ENCODE measurements around the gene DVL2. TPM values are rescaled to one million over a fixed set of nuclear protein-coding genes. Genes with fewer than 3 reads are reported as not detected.
"Not testable (repeated sequence)": the region's sequence is repeated elsewhere in the genome, so short reads cannot be mapped to it uniquely, and the experiment has no call there.

DVL2 gene
- polyA plus RNA-seq, 4 donors, result 46.3 to 70.6 (median 51.4) TPM

DNA sequence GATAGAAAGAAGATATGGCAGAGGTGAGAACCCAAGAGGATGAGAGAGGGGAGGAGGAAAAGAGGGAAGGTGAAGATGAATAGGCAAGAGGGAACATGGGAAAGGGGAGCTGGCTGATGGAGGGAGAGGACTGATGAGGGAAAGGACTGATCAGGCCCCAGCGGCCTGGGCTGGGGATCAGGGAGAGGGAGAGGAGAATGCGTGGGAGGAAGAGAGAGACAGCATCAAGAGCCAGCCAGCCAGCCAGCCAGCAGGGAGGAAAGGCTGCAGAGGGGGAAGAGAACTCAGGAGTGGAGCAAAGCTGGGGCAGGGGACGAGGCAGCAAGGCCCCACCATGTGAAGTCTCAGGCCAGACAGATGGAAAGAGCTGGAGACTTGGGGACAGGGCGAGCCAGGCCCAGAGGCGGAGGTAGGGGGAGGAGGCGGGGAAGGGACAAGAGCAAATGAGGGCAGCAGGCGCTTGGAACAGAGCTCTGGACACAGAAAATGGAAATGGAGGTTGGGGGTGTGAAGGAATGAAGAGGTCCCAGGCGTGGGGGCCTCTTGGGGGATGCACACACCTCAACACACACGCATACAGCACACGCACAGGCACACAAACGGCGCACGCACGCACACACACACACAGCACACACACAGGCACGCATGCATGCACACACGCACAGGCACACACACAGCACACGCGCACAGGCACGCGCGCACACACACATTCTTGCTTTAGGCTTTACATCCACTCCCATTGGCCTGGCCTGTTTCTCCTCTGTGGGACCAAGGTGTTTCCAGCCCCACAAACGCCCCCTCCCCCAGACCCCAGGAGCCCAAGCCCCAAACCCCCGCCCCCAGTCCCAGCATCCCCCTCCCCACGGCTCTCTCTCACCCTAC lies 27.0 kb downstream of the DVL2 start:
- no peak for DNase-seq (ENCODE audit: low read depth in 4 of 4, low spot score in 3 of 4)

- no peak for DNase-seq (ENCODE audit: low read depth in 4 of 4, low spot score in 3 of 4)
Measured at GRCh38 chr17:7205561-7205960, 28.8 kb downstream of the DVL2 start.

DNA sequence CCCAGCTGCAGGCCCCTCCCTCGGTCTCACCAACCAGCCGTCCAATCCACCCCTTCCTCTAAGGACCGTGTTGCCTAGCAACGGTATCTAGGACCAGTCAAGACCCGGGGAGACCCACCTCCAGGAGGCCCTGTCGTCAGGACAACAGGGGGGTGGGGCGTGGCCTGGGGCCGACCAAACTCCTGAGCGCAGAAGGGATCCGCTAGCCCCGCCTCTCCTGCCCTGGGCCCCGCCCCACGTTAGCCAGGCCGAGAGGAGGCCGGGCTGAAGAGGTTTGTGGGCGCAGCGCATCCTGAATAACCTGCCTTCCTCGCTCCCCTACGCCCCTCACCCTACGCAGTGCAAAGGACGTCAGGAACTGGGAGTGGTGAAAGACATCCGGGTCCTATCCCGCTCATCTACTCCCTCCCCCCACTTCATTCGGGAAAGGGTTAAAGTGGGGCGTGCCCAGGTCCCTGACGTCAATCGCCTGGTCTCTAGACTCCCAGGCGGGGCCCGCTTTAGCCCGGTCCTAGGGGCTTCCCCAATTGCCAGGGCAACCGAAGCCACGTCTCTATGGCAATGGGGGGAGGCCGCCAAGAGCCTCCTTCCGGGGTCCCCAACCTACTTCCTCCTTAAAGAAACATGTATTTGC lies 29.4 kb downstream of the DVL2 start:
- peak in 2 of 4 donors; percentile 78 to 79 for DNase-seq (ENCODE audit: low read depth in 4 of 4, low spot score in 3 of 4)

DNA sequence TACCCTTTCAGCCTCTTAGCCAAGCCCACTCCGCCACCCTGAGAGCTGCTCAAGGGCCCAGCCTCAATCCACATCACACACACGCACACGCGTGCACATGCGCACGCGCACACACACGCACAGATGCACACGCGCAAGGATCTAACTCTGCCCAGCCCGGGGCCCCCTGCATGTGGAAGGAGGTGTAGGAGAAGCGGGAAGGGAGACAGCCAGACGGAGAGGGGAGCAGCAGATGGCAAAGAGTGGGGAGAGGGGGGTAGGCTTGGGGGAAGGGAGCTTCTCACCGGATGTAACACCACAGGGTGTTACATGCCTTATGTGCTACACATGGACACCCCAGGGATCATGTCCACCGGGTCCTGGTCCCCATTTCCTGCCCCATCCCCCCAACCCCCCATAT lies 30.0 kb downstream of the DVL2 start:
- no peak for DNase-seq (ENCODE audit: low read depth in 4 of 4, low spot score in 3 of 4)

DNA sequence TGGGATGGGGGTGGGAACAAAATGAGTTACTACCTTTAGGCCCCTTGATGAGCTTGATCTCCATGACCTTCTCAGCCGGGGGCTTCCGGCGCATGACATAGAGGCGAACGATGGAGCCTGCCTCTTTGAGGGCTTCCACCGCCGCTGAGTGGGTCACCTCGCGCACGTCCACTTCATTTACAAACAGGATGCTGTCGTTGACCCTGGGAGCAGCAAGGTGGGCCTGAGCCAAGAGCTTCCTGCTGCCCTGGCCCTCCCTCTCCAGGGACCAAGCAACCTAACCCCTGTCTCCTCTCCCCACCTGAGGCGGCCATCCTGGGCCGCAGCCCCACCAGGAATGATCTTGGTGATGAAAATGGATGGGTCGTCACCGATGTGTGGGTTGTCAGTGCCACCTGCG lies 30.9 kb downstream of the DVL2 start:
- no peak for DNase-seq (ENCODE audit: low read depth in 4 of 4, low spot score in 3 of 4)

DNA sequence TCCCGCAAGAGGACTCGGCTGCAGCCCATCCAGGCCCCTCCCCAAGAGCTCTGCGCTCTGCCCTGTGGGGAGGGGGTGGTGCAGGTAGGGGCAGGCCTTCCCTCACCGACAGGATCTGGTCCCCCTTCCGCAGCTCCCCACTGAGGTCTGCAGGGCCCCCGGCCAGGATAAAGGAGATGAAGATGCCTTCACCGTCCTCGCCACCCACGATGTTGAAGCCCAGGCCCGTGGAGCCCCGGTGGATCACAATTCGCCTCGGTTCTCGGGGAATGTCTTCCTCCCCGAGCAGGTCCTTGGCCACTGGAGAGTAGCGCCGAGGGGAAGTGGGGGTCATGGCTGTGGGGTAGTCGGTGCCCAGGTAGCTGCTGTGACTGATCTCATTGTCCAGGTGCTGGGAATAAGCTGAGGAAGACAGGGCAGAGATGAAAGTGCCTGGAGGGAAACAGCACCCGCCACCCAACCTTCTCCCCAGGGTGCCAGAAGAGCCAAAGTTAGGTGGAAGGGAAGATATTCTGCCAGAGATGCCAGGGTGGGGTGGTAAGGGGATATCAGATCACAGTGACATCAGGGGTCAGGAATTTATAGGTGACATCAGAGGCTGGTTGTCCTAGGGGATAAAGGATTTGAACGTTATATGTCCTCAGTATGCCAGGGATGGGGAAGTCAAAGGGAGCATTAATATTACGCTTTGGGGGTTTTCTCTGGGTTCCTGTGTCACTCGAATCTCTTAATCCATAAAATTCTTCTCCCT lies 37.5 kb downstream of the DVL2 start:
- DNase-seq (ENCODE audit: low read depth in 4 of 4, low spot score in 3 of 4), result no peak

DNA sequence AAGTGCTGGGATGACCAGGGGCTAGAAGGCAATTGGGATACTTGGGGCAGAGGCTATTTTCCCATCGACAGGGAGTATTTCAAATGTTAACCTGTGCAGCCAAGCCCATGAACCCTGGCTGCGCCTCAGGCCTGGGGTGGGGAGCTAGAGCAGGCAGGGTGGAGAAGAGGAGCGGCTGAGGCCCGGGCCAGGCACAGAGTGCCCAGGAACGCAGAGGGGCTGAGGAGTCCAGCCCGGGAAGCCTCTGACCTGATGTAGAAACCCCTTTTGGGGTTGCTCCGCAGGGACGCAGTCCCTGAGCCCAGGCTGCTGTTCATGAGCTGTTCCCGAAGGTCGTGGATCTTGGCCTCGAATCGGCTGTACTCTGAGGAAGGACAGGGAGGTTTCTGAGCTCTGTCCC lies 38.3 kb downstream of the DVL2 start:
- no peak for DNase-seq (ENCODE audit: low read depth in 4 of 4, low spot score in 3 of 4)

- DNase-seq (ENCODE audit: low read depth in 4 of 4, low spot score in 3 of 4), result no peak
Measured at GRCh38 chr17:7192271-7192937, 41.9 kb downstream of the DVL2 start.

GRCh38 chr17:7191571-7192270 lies 42.6 kb downstream of the DVL2 start:
- DNase-seq (ENCODE audit: low read depth in 4 of 4, low spot score in 3 of 4), result no peak

GRCh38 chr17:7191069-7191468 lies 43.2 kb downstream of the DVL2 start:
- DNase-seq (ENCODE audit: low read depth in 4 of 4, low spot score in 3 of 4), result no peak

GRCh38 chr17:7190276-7190917 lies 43.9 kb downstream of the DVL2 start:
- no peak for DNase-seq (ENCODE audit: low read depth in 4 of 4, low spot score in 3 of 4)

GRCh38 chr17:7186241-7186640 lies 48.1 kb downstream of the DVL2 start:
- DNase-seq (ENCODE audit: low read depth in 4 of 4, low spot score in 3 of 4), result no peak

- DNase-seq (ENCODE audit: low read depth in 4 of 4, low spot score in 3 of 4), result no peak
Measured at GRCh38 chr17:7184647-7185046, 49.7 kb downstream of the DVL2 start.

DNA sequence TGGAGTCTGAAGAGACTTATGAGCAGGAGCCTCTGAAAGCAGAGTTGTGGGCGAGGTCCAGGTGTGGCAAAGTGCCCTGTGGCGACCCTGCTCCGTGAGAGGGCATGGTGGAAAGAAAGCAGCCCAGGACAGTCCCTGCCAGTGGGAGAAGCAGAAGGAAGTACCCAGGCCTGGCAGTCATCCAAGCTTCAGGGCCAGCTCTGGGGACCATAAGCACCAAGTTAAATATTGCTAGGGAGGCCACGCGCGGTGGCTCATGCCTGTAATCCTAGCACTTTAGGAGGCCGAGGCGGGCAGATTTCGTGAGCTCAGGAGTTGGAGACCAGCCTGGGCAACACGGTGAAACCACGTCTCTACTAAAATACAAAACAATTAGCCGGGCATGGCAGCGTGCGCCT lies 50.2 kb downstream of the DVL2 start:
- peak in 3 of 4 donors; percentile 36 to 65 (median 60) for DNase-seq (ENCODE audit: low read depth in 4 of 4, low spot score in 3 of 4)

- DNase-seq (ENCODE audit: low read depth in 4 of 4, low spot score in 3 of 4), result no peak
Measured at GRCh38 chr17:7183433-7184090, 50.8 kb downstream of the DVL2 start.

- DNase-seq (ENCODE audit: low read depth in 4 of 4, low spot score in 3 of 4), result not testable (repeated sequence)
Measured at GRCh38 chr17:7182101-7182500, 52.2 kb downstream of the DVL2 start.

DNA sequence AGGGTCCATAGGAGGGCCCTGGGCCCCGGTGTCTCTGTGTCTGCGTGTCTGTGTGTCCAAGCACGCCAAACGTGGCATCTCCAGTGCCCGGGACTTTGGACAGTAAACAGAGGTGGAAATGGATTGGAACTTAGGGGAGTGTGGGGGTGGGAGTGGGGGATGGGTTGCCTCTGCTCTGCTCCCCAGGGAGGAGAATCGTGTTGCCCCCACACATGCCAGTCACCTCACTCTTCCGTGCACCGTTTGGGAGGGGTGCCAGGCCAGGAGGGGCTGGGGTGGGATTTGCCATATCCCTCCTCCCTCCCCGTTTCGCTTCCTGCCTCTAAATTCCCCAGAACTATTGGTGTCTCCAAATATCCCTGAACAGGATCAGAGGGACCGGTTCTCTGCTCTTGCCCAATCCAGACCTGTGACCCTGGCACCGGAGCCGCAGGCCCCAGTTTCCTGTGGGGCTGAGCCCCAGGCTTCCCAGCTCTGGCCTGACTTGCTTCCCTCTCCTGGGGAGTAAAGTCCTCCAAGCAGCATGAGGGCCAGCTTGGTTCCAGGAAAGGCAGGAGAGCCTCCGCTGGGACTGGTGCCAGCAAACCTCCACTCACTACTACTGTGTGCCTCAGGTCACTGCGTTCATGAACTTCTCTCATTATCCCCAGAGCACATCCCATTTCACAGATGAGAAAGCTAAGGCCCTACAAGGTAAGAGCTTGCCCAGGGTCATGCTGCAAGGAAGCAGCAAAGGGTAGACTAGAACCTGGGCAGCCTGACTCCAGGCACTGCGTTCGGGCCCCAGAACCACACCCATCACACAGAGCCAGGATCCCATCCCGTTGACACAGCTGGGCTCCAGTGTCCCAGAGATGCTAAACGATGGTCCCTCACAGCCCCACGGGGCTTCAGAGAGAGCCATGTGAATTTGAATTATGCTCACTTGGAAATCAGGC lies 54.7 kb downstream of the DVL2 start, which contains the start of gene ASGR1:
TSS of gene ASGR1 (minus strand) at position 54 of the 938 bp plus-strand sequence. CDS start 807 bp downstream, outside the sequence.
- no peak for DNase-seq (ENCODE audit: low read depth in 4 of 4, low spot score in 3 of 4)

- no peak for DNase-seq (ENCODE audit: low read depth in 4 of 4, low spot score in 3 of 4)
Measured at GRCh38 chr17:7178973-7179316, 55.4 kb downstream of the DVL2 start.
